Measurements from ENCODE around the gene TUBB1.

TUBB1 gene

GRCh38 chr20:59019217-59019616 is at the start of gene TUBB1:
TUBB1 (plus strand) TSS chr20:59019429; CDS start chr20:59019523, 94 bp downstream.
- Histone ChIP-seq H3K4me3 (ENCODE audit: low read length) (no peak within 1 kb of the TSS), H3K9me3 (ENCODE audit: control insufficient read depth, low read depth, low read length) (no peaks in the 10 kb centered on the region), H3K27me3 (ENCODE audit: control insufficient read depth, insufficient read depth, low read length) (no peaks in the 10 kb centered on the region), H3K36me3 (ENCODE audit: control insufficient read depth, low read depth, low read length) (peaks cover 14% of the 10 kb centered on the region), H3K4me1 (ENCODE audit: control insufficient read depth, low read depth, low read length) (no peaks in the 10 kb centered on the region), H3K9ac (ENCODE audit: low read length) (no peak within 1 kb of the TSS), H3K27ac (ENCODE audit: low read length) (no peak within 1 kb of the TSS)

- H3K9ac ChIP-seq (ENCODE audit: low read length), result no peak overlapping the region
- H3K36me3 ChIP-seq (ENCODE audit: control insufficient read depth, low read depth, low read length), result no peaks in the 10 kb centered on the region
- H3K27ac ChIP-seq (ENCODE audit: low read length), result no peak overlapping the region
- peaks cover 6% of the 10 kb centered on the region for H3K9me3 ChIP-seq (ENCODE audit: control insufficient read depth, low read depth, low read length)
- H3K27me3 ChIP-seq (ENCODE audit: control insufficient read depth, insufficient read depth, low read length), result no peaks in the 10 kb centered on the region
- no peaks in the 10 kb centered on the region for H3K4me1 ChIP-seq (ENCODE audit: control insufficient read depth, low read depth, low read length)
- no peak overlapping the region for H3K4me3 ChIP-seq (ENCODE audit: low read length)
These were observed 49.8 kb upstream of the TUBB1 start for GRCh38 chr20:58969439-58969838.

GRCh38 chr20:58970146-58970545 is 49.1 kb upstream of the TUBB1 start:
- Histone ChIP-seq H3K4me1 (ENCODE audit: control insufficient read depth, low read depth, low read length) (no peaks in the 10 kb centered on the region), H3K36me3 (ENCODE audit: control insufficient read depth, low read depth, low read length) (no peaks in the 10 kb centered on the region), H3K27ac (ENCODE audit: low read length) (no peak overlapping the region), H3K27me3 (ENCODE audit: control insufficient read depth, insufficient read depth, low read length) (no peaks in the 10 kb centered on the region), H3K9ac (ENCODE audit: low read length) (no peak overlapping the region), H3K9me3 (ENCODE audit: control insufficient read depth, low read depth, low read length) (peaks cover 6% of the 10 kb centered on the region), H3K4me3 (ENCODE audit: low read length) (no peak overlapping the region)

- H3K27me3 ChIP-seq (ENCODE audit: control insufficient read depth, insufficient read depth, low read length), result no peaks in the 10 kb centered on the region
- H3K9ac ChIP-seq (ENCODE audit: low read length), result no peak overlapping the region
- no peak overlapping the region for H3K27ac ChIP-seq (ENCODE audit: low read length)
- H3K4me3 ChIP-seq (ENCODE audit: low read length), result no peak overlapping the region
- peaks cover 6% of the 10 kb centered on the region for H3K9me3 ChIP-seq (ENCODE audit: control insufficient read depth, low read depth, low read length)
- no peaks in the 10 kb centered on the region for H3K4me1 ChIP-seq (ENCODE audit: control insufficient read depth, low read depth, low read length)
- no peaks in the 10 kb centered on the region for H3K36me3 ChIP-seq (ENCODE audit: control insufficient read depth, low read depth, low read length)
These were observed 47.8 kb upstream of the TUBB1 start for GRCh38 chr20:58971429-58971828.

GRCh38 chr20:58973179-58973578 is 46.0 kb upstream of the TUBB1 start:
- Histone ChIP-seq H3K36me3 (ENCODE audit: control insufficient read depth, low read depth, low read length) (no peaks in the 10 kb centered on the region), H3K4me1 (ENCODE audit: control insufficient read depth, low read depth, low read length) (peaks cover 2% of the 10 kb centered on the region), H3K9me3 (ENCODE audit: control insufficient read depth, low read depth, low read length) (peaks cover 6% of the 10 kb centered on the region), H3K4me3 (ENCODE audit: low read length) (no peak overlapping the region), H3K27ac (ENCODE audit: low read length) (no peak overlapping the region), H3K9ac (ENCODE audit: low read length) (no peak overlapping the region), H3K27me3 (ENCODE audit: control insufficient read depth, insufficient read depth, low read length) (no peaks in the 10 kb centered on the region)

- H3K4me1 ChIP-seq (ENCODE audit: control insufficient read depth, low read depth, low read length), result peaks cover 7% of the 10 kb centered on the region
- no peak overlapping the region for H3K4me3 ChIP-seq (ENCODE audit: low read length)
- no peak overlapping the region for H3K27ac ChIP-seq (ENCODE audit: low read length)
- H3K9me3 ChIP-seq (ENCODE audit: control insufficient read depth, low read depth, low read length), result peaks cover 6% of the 10 kb centered on the region
- no peaks in the 10 kb centered on the region for H3K27me3 ChIP-seq (ENCODE audit: control insufficient read depth, insufficient read depth, low read length)
- H3K9ac ChIP-seq (ENCODE audit: low read length), result no peak overlapping the region
- H3K36me3 ChIP-seq (ENCODE audit: control insufficient read depth, low read depth, low read length), result no peaks in the 10 kb centered on the region
These were observed 45.4 kb upstream of the TUBB1 start for GRCh38 chr20:58973866-58974265.

GRCh38 chr20:58975353-58975752 is 43.9 kb upstream of the TUBB1 start:
- Histone ChIP-seq H3K36me3 (ENCODE audit: control insufficient read depth, low read depth, low read length) (no peaks in the 10 kb centered on the region), H3K9me3 (ENCODE audit: control insufficient read depth, low read depth, low read length) (no peaks in the 10 kb centered on the region), H3K9ac (ENCODE audit: low read length) (no peak overlapping the region), H3K4me1 (ENCODE audit: control insufficient read depth, low read depth, low read length) (peaks cover 7% of the 10 kb centered on the region), H3K4me3 (ENCODE audit: low read length) (no peak overlapping the region), H3K27me3 (ENCODE audit: control insufficient read depth, insufficient read depth, low read length) (no peaks in the 10 kb centered on the region), H3K27ac (ENCODE audit: low read length) (no peak overlapping the region)

GRCh38 chr20:58976061-58976730 is 43.0 kb upstream of the TUBB1 start:
- H3K9me3 ChIP-seq (ENCODE audit: control insufficient read depth, low read depth, low read length), result no peaks in the 10 kb centered on the region
- no peak overlapping the region for H3K9ac ChIP-seq (ENCODE audit: low read length)
- peaks cover 7% of the 10 kb centered on the region for H3K4me1 ChIP-seq (ENCODE audit: control insufficient read depth, low read depth, low read length)
- H3K27ac ChIP-seq (ENCODE audit: low read length), result no peak overlapping the region
- H3K36me3 ChIP-seq (ENCODE audit: control insufficient read depth, low read depth, low read length), result no peaks in the 10 kb centered on the region
- no peak overlapping the region for H3K4me3 ChIP-seq (ENCODE audit: low read length)
- no peaks in the 10 kb centered on the region for H3K27me3 ChIP-seq (ENCODE audit: control insufficient read depth, insufficient read depth, low read length)

- Histone ChIP-seq H3K4me3 (ENCODE audit: low read length) (no peak overlapping the region), H3K9ac (ENCODE audit: low read length) (no peak overlapping the region), H3K27me3 (ENCODE audit: control insufficient read depth, insufficient read depth, low read length) (no peaks in the 10 kb centered on the region), H3K9me3 (ENCODE audit: control insufficient read depth, low read depth, low read length) (no peaks in the 10 kb centered on the region), H3K36me3 (ENCODE audit: control insufficient read depth, low read depth, low read length) (no peaks in the 10 kb centered on the region), H3K27ac (ENCODE audit: low read length) (no peak overlapping the region), H3K4me1 (ENCODE audit: control insufficient read depth, low read depth, low read length) (peaks cover 7% of the 10 kb centered on the region)
These were observed 40.7 kb upstream of the TUBB1 start for GRCh38 chr20:58978351-58979190.

- H3K4me3 ChIP-seq (ENCODE audit: low read length), result peak within 1 kb of the TSS; percentile 96
- peak within 1 kb of the TSS; percentile 45 for H3K27ac ChIP-seq (ENCODE audit: low read length)
- H3K4me1 ChIP-seq (ENCODE audit: control insufficient read depth, low read depth, low read length), result peaks cover 7% of the 10 kb centered on the region
- H3K27me3 ChIP-seq (ENCODE audit: control insufficient read depth, insufficient read depth, low read length), result no peaks in the 10 kb centered on the region
- peaks cover 4% of the 10 kb centered on the region for H3K36me3 ChIP-seq (ENCODE audit: control insufficient read depth, low read depth, low read length)
- H3K9me3 ChIP-seq (ENCODE audit: control insufficient read depth, low read depth, low read length), result no peaks in the 10 kb centered on the region
- peak within 1 kb of the TSS; percentile 88 for H3K9ac ChIP-seq (ENCODE audit: low read length)
These were observed 38.3 kb upstream of the TUBB1 start, which contains the start of gene NELFCD for GRCh38 chr20:58980711-58981627. NELFCD (plus strand) TSS chr20:58981256; CDS start chr20:58981310, 54 bp downstream.

Measured in iPS-18a (cell line).